Ishikawa (cell line): Measurements from ENCODE around the gene GBX1.
A peak's percentile ranks its signal among the peaks of the same experiment; 100 is the strongest.

ENCODE experiments used
- CEBPB ChIP-seq: IDR thresholded peaks from 2 replicates; pipeline ENCODE4 v1.6.1; 2012
- EGR1 ChIP-seq: IDR thresholded peaks from 2 replicates; pipeline ENCODE4 v1.6.1; 2012
- EP300 ChIP-seq: IDR thresholded peaks from 2 replicates; pipeline ENCODE4 v1.6.1; 2012; ENCODE audit warnings: borderline replicate concordance
- FOXM1 ChIP-seq: IDR thresholded peaks from 2 replicates; pipeline ENCODE4 v1.6.1; 2012; ENCODE audit warnings: low read depth, borderline replicate concordance
- REST ChIP-seq: IDR thresholded peaks from 2 replicates; pipeline ENCODE4 v1.6.1; 2012; ENCODE audit warnings: low read depth, mild to moderate bottlenecking
- TAF1 ChIP-seq: IDR thresholded peaks from 2 replicates; pipeline ENCODE4 v1.6.1; 2012; ENCODE audit warnings: low read depth, mild to moderate bottlenecking
- TCF12 ChIP-seq: IDR thresholded peaks from 2 replicates; pipeline ENCODE4 v1.6.1; 2012; ENCODE audit warnings: low read depth
- YY1 ChIP-seq: IDR thresholded peaks from 2 replicates; pipeline ENCODE4 v1.6.1; 2012; ENCODE audit warnings: low read depth
- TF ChIP-seq, protein P1 (sequence below): IDR thresholded peaks from 2 replicates; pipeline ENCODE4 v1.6.1; 2012

GRCh38 chr7:151109094-151110048, 58.1 kb downstream of the GBX1 start:
- TF ChIP-seq EP300 (no peak), CEBPB (peak; percentile 97), EGR1 (no peak), YY1 (no peak), FOXM1 (no peak), TAF1 (no peak), REST (no peak), TCF12 (no peak)
- TF ChIP-seq, protein P1, sequence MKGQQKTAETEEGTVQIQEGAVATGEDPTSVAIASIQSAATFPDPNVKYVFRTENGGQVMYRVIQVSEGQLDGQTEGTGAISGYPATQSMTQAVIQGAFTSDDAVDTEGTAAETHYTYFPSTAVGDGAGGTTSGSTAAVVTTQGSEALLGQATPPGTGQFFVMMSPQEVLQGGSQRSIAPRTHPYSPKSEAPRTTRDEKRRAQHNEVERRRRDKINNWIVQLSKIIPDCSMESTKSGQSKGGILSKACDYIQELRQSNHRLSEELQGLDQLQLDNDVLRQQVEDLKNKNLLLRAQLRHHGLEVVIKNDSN = no peak
